B cell (primary cell): ENCODE results near the gene KATNAL1. TPM values are rescaled to one million over a fixed set of nuclear protein-coding genes. Genes with fewer than 3 reads are reported as not detected.
A peak's percentile ranks its signal among the peaks of the same experiment; 100 is the strongest.

Experiments
- ATAC-seq: fragments of 200-7000 bp; cut with Tn5 transposase; one replicate; pipeline ENCODE4 v1.10.0; 2021; ENCODE audit warnings: low read depth, mild to moderate bottlenecking, moderate number of reproducible peaks, moderate library complexity
- CTCF ChIA-PET: fragments of 350-600 bp; sonication (Branson Sonifier 250); formaldehyde crosslinking; loops from one replicate; lab custom pipeline; 2021; ENCODE audit warnings: antibody characterized with exemption, inconsistent platforms; lab: Charles Lee
- POLR2A ChIA-PET: fragments of 350-600 bp; sonication (Branson Sonifier 250); formaldehyde crosslinking; loops from one replicate; lab custom pipeline; 2021; ENCODE audit warnings: antibody characterized with exemption; lab: Charles Lee
- DNase-seq: peaks from one replicate; pipeline ENCODE4 v3.0.0; 2013
- H2AFZ ChIP-seq: 2 replicates; pipeline ENCODE4 v1.6.1; 2012; ENCODE audit warnings: mild to moderate bottlenecking, low read depth, low read length; ENCODE audit not compliant: insufficient read depth, poor library complexity, severe bottlenecking
- H3K27ac ChIP-seq, 2 donors: 1 replicate in 1 of 2; 2 replicates in 1 of 2; pipeline ENCODE4 v1.5.1; 2012 to 2013; ENCODE audit warnings: low read length in 2 of 2, mild to moderate bottlenecking in 2 of 2, moderate library complexity in 1 of 2
- H3K27me3 ChIP-seq, 4 experiments: fragments of 200-600 bp in 1 of 4; sonication (generic) in 1 of 4; replicated peaks in 1 of 4; 1 replicate in 2 of 4; 2 replicates in 2 of 4; pipeline versions ENCODE4 v1.6.1 to v1.7.0; 2013 to 2016; ENCODE audit warnings: low read length in 3 of 4, mild to moderate bottlenecking in 2 of 4, mixed read lengths in 1 of 4, moderate library complexity in 1 of 4; ENCODE audit not compliant: insufficient read depth in 4 of 4, control insufficient read depth in 3 of 4; ENCODE audit errors: control extremely low read depth in 1 of 4
- H3K36me3 ChIP-seq, 2 experiments: replicated peaks in 1 of 2; 1 replicate in 1 of 2; 2 replicates in 1 of 2; pipeline versions ENCODE4 v1.6.1 to v1.7.1; 2013; ENCODE audit warnings: low read length in 1 of 2; ENCODE audit not compliant: insufficient read depth in 2 of 2, control insufficient read depth in 1 of 2; ENCODE audit errors: control extremely low read depth in 1 of 2, extremely low read depth in 1 of 2
- H3K4me1 ChIP-seq, 2 donors: fragments of 200-600 bp in 1 of 2; sonication (generic) in 1 of 2; 1 replicate in 1 of 2; 2 replicates in 1 of 2; pipeline versions ENCODE4 v1.5.1 to v1.6.1; 2013 to 2017; ENCODE audit warnings: low read length in 2 of 2; ENCODE audit not compliant: control insufficient read depth in 2 of 2, insufficient read depth in 2 of 2
- H3K4me2 ChIP-seq: replicated peaks from 2 replicates; pipeline ENCODE3; 2012; ENCODE audit warnings: mild to moderate bottlenecking, low read depth, low read length; ENCODE audit not compliant: poor library complexity, severe bottlenecking
- H3K4me3 ChIP-seq, 5 experiments: fragments of 200-600 bp in 1 of 5; sonication (generic) in 1 of 5; 1 replicate in 3 of 5; 2 replicates in 2 of 5; pipeline versions ENCODE4 v1.5.1 to v1.7.0; 2011 to 2016; ENCODE audit warnings: low read length in 4 of 5, mild to moderate bottlenecking in 4 of 5, low read depth in 2 of 5, control low read depth in 1 of 5, moderate library complexity in 1 of 5; ENCODE audit not compliant: insufficient read depth in 1 of 5; ENCODE audit errors: control extremely low read depth in 1 of 5, extremely low read depth in 1 of 5
- H3K79me2 ChIP-seq: fragments of 200-600 bp; sonication (generic); one replicate; pipeline ENCODE4 v1.6.0; 2016; ENCODE audit warnings: low read length; ENCODE audit not compliant: control insufficient read depth, insufficient read depth
- H3K9ac ChIP-seq: fragments of 200-600 bp; sonication (generic); 2 replicates; pipeline ENCODE4 v1.6.1; 2017; ENCODE audit warnings: mild to moderate bottlenecking, low read length, moderate library complexity
- H3K9me3 ChIP-seq, 3 donors: one replicate each; pipeline versions ENCODE4 v1.6.1 to v1.7.1; 2013; ENCODE audit warnings: low read length in 2 of 3; ENCODE audit not compliant: control insufficient read depth in 2 of 3, insufficient read depth in 1 of 3; ENCODE audit errors: control extremely low read depth in 1 of 3
- H4K20me1 ChIP-seq: 2 replicates; pipeline ENCODE4 v1.6.0; 2012; ENCODE audit warnings: mild to moderate bottlenecking, low read length; ENCODE audit not compliant: insufficient read depth, control insufficient read depth, poor library complexity, severe bottlenecking
- H3K27ac Mint-ChIP-seq: one replicate; pipeline ENCODE4 v1.8.0; 2021; ENCODE audit warnings: mixed read lengths
- H3K27me3 Mint-ChIP-seq: one replicate; pipeline ENCODE4 v1.8.0; 2021; ENCODE audit warnings: mixed read lengths
- H3K4me1 Mint-ChIP-seq: one replicate; pipeline ENCODE4 v1.8.0; 2021; ENCODE audit warnings: mixed read lengths
- H3K4me3 Mint-ChIP-seq: one replicate; pipeline ENCODE4 v1.8.0; 2021; ENCODE audit warnings: mixed read lengths
- H3K9me3 Mint-ChIP-seq: one replicate; pipeline ENCODE4 v1.8.0; 2022; ENCODE audit warnings: mixed read lengths; ENCODE audit not compliant: insufficient read depth
- EZH2 ChIP-seq: IDR thresholded peaks from 2 replicates; pipeline ENCODE4 v1.6.1; 2012; ENCODE audit warnings: borderline replicate concordance, low read depth, mild to moderate bottlenecking, moderate library complexity, low read length; ENCODE audit not compliant: insufficient read depth, poor library complexity, severe bottlenecking
- WGBS: methylation state at CpG from one replicate; pipeline ENCODE4 v1.1.5; 2013; ENCODE audit warnings: missing lambda C conversion rate; ENCODE audit not compliant: insufficient coverage; 5-methylcytosine and 5-hydroxymethylcytosine counted together
- intact Hi-C: fragments of 100-400 bp; cut with micrococcal nuclease; formaldehyde crosslinking; loops from one replicate; pipeline ENCODE4 v1.10.0; 2022
- polyA plus RNA-seq: library from polyadenylated mRNA; depleted of rRNA; stranded (reverse); fragments of >200 nt; gene quantifications from 2 replicates; pipeline ENCODE4 v1.2.3, GENCODE V29; 2012
- total RNA-seq, 2 donors: library from RNA; stranded (reverse); fragments of 120-200 nt in 1 of 2; gene quantifications; 1 replicate in 1 of 2; 2 replicates in 1 of 2; pipeline versions ENCODE4 v1.2.3 to v1.2.4, GENCODE V29; 2013 to 2022
- TF ChIP-seq, protein P1 (sequence below): fragments of 200-600 bp; IDR thresholded peaks from one replicate; pipeline ENCODE4 v1.8.0; 2022; ENCODE audit warnings: antibody characterized with exemption, mild to moderate bottlenecking

Gene KATNAL1
- total and polyA plus RNA-seq, 2 donors (not counting 1 experiment from before 2014, with no cell fraction given), result 2.7 to 21.9 TPM

GRCh38 chr13:30303269-30303668, 4.1 kb downstream of the KATNAL1 start:
- Histone ChIP-seq H3K9me3 (peaks cover 0 to 4% (median 2%) of the 10 kb centered on the region in 3 donors), H3K79me2 (peaks cover 64% of the 10 kb centered on the region), H3K4me1 (peaks cover 22 to 33% of the 10 kb centered on the region in 2 donors), H3K4me3 (peak overlapping the region in 1 of 5 experiments; percentile 1), H3K27me3 (no peaks in the 10 kb centered on the region), H3K9ac (no peak overlapping the region), H3K4me2 (peak overlapping the region; percentile 27), H3K36me3 (no peaks in the 10 kb centered on the region), H3K27ac (peak overlapping the region; percentile 23 to 70), H4K20me1 (no peaks in the 10 kb centered on the region), H2AFZ (peak overlapping the region; percentile 45)
- peaks cover 40% of the 10 kb centered on the region for H3K4me1 Mint-ChIP-seq
- H3K9me3 Mint-ChIP-seq, result no peaks in the 10 kb centered on the region
- WGBS, result 83% methylated on average over 1 of the region's 1 CpG
- no peak overlapping the region for H3K4me3 Mint-ChIP-seq
- peak overlapping the region; percentile 10 for H3K27ac Mint-ChIP-seq
- H3K27me3 Mint-ChIP-seq, result no peaks in the 10 kb centered on the region
- CTCF ChIA-PET, result interaction anchor here (0.7 to 1.1 kb wide), 2 partner anchors 47 to 171 kb away, joined by 3 to 5 read pairs; no protein-coding TSS in a partner anchor
- POLR2A ChIA-PET, result no interaction called here
- intact Hi-C loops, result no loop called here
- TF ChIP-seq, protein P1, sequence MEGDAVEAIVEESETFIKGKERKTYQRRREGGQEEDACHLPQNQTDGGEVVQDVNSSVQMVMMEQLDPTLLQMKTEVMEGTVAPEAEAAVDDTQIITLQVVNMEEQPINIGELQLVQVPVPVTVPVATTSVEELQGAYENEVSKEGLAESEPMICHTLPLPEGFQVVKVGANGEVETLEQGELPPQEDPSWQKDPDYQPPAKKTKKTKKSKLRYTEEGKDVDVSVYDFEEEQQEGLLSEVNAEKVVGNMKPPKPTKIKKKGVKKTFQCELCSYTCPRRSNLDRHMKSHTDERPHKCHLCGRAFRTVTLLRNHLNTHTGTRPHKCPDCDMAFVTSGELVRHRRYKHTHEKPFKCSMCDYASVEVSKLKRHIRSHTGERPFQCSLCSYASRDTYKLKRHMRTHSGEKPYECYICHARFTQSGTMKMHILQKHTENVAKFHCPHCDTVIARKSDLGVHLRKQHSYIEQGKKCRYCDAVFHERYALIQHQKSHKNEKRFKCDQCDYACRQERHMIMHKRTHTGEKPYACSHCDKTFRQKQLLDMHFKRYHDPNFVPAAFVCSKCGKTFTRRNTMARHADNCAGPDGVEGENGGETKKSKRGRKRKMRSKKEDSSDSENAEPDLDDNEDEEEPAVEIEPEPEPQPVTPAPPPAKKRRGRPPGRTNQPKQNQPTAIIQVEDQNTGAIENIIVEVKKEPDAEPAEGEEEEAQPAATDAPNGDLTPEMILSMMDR, result no peak
- TF ChIP-seq EZH2, result no peak
- DNase-seq, result no peak
- ATAC-seq, result no peak

GRCh38 chr13:30301827-30302226, 5.5 kb downstream of the KATNAL1 start:
- Histone ChIP-seq H4K20me1 (peaks cover 5% of the 10 kb centered on the region), H3K9ac (no peak overlapping the region), H3K4me3 (no peak overlapping the region), H3K79me2 (peaks cover 74% of the 10 kb centered on the region), H3K4me2 (no peak overlapping the region), H3K9me3 (peaks cover 0 to 4% (median 2%) of the 10 kb centered on the region in 3 donors), H3K4me1 (peaks cover 17 to 26% of the 10 kb centered on the region in 2 donors), H2AFZ (no peak overlapping the region), H3K27me3 (no peaks in the 10 kb centered on the region), H3K27ac (no peak overlapping the region), H3K36me3 (no peaks in the 10 kb centered on the region)
- DNase-seq (no peak), ATAC-seq (no peak)
- Mint-ChIP-seq H3K27ac (no peak overlapping the region), H3K9me3 (no peaks in the 10 kb centered on the region), H3K4me1 (peaks cover 40% of the 10 kb centered on the region), H3K27me3 (no peaks in the 10 kb centered on the region), H3K4me3 (no peak overlapping the region)
- ChIA-PET POLR2A (no interaction called here), CTCF (no interaction called here)
- no peak for TF ChIP-seq EZH2
- TF ChIP-seq, protein P1, result no peak
- 87% methylated on average over 3 of the region's 5 CpGs for WGBS
- intact Hi-C loops, result loop anchor here (2.0 kb wide), 1 partner anchor 13 kb away; no protein-coding TSS in a partner anchor
